Parathyroid adenoma (tissue), 2 donors: ENCODE results near the gene RND3.

Experiments used
- H2AFZ ChIP-seq: fragments of 300-600 bp; sonication (generic); one replicate; pipeline ENCODE4 v1.7.0; 2017; ENCODE audit warnings: antibody characterized with exemption, mild to moderate bottlenecking
- H3K27ac ChIP-seq: fragments of 300-600 bp; sonication (generic); one replicate; pipeline ENCODE4 v1.7.0; 2017
- H3K27me3 ChIP-seq: fragments of 300-600 bp; sonication (generic); one replicate; pipeline ENCODE4 v1.7.0; 2017; ENCODE audit warnings: low read length; ENCODE audit not compliant: control insufficient read depth, insufficient read depth
- H3K36me3 ChIP-seq: fragments of 300-600 bp; sonication (generic); one replicate; pipeline ENCODE4 v1.7.0; 2017; ENCODE audit warnings: low read length; ENCODE audit not compliant: control insufficient read depth, insufficient read depth
- H3K4me1 ChIP-seq: fragments of 300-600 bp; sonication (generic); one replicate; pipeline ENCODE4 v1.7.0; 2017; ENCODE audit warnings: control low read depth
- H3K4me2 ChIP-seq: fragments of 300-600 bp; sonication (generic); one replicate; pipeline ENCODE4 v1.7.0; 2017; ENCODE audit warnings: low read length
- H3K4me3 ChIP-seq: fragments of 300-600 bp; sonication (generic); one replicate; pipeline ENCODE4 v1.7.0; 2017; ENCODE audit warnings: low read depth, low read length
- H3K79me2 ChIP-seq: fragments of 300-600 bp; sonication (generic); one replicate; pipeline ENCODE4 v1.7.0; 2017; ENCODE audit warnings: control low read depth
- H3K9ac ChIP-seq: fragments of 300-600 bp; sonication (generic); one replicate; pipeline ENCODE4 v1.7.0; 2017; ENCODE audit warnings: mild to moderate bottlenecking
- H3K9me3 ChIP-seq: fragments of 300-600 bp; sonication (generic); one replicate; pipeline ENCODE4 v1.7.0; 2017; ENCODE audit warnings: low read length; ENCODE audit not compliant: control insufficient read depth
- TF ChIP-seq, protein P1 (sequence below): fragments of 300-600 bp; sonication (generic); IDR thresholded peaks from one replicate; pipeline ENCODE4 v1.7.0; 2017; ENCODE audit warnings: antibody characterized with exemption, mild to moderate bottlenecking
- donor health status: primary hyperparathyroidism.

RND3 gene

DNA sequence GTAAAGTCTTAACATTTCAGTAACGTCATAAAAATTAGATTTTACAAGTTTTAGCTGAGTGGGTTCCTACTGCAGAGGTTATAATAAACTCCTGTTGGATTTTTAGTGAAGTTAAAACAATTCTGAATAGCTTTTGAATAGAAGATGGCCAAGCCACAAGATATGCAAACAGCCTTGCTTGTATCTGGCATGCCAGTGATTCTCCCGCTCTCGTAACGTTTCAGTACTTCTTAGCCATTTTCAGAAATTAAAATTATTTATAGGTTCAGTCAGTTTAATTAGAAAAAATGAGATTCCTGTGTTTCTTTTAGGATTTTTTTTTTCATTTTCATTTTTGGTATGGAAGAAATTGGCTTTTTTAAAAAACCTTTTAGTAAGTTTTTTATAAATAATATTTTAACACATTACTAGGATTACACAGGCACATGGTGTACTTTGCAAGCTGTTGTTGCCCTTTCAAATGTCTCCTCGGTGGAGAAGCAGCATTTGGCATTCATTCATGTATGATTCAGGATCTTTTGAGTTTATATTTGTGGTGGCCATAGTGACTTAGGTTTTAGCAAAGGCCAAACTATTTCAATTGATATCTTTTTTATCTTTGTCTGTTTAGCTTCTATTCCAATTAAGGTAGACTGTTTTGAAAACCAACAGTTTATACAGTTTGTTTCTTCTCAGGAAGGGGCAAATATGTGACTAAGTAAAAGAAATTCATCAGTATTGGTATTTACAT is 30.6 kb upstream of the RND3 start:
- no peaks in the 10 kb centered on the region for H3K36me3 ChIP-seq
- no peak overlapping the region for H3K27ac ChIP-seq
- H3K9me3 ChIP-seq = no peaks in the 10 kb centered on the region
- no peak overlapping the region for H3K9ac ChIP-seq
- H3K79me2 ChIP-seq = no peaks in the 10 kb centered on the region
- no peaks in the 10 kb centered on the region for H3K4me1 ChIP-seq
- H3K4me3 ChIP-seq = no peak overlapping the region
- H3K4me2 ChIP-seq = no peak overlapping the region
- TF ChIP-seq, protein P1, sequence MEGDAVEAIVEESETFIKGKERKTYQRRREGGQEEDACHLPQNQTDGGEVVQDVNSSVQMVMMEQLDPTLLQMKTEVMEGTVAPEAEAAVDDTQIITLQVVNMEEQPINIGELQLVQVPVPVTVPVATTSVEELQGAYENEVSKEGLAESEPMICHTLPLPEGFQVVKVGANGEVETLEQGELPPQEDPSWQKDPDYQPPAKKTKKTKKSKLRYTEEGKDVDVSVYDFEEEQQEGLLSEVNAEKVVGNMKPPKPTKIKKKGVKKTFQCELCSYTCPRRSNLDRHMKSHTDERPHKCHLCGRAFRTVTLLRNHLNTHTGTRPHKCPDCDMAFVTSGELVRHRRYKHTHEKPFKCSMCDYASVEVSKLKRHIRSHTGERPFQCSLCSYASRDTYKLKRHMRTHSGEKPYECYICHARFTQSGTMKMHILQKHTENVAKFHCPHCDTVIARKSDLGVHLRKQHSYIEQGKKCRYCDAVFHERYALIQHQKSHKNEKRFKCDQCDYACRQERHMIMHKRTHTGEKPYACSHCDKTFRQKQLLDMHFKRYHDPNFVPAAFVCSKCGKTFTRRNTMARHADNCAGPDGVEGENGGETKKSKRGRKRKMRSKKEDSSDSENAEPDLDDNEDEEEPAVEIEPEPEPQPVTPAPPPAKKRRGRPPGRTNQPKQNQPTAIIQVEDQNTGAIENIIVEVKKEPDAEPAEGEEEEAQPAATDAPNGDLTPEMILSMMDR = no peak
- no peak overlapping the region for H2AFZ ChIP-seq
- H3K27me3 ChIP-seq = no peaks in the 10 kb centered on the region

DNA sequence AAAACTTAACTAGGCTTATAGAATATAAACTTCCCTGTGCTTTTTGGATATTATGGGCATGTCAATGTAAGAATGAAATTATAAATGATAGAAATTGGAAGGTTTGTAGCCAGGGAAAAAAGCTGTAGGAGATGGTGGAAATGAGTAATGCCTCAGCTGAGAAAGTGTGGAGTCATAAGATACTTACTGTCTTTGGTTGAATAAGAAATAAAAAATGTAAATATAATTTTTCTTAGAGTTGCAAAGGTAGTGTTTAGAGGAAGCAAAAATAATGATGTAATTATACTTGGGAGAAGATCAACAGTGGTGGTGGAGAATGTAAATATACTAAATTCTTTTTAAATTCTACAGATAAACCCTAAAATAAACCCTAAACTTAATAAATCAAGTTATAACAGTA is 26.2 kb upstream of the RND3 start:
- Histone ChIP-seq H3K4me3 (no peak overlapping the region), H3K79me2 (no peaks in the 10 kb centered on the region), H2AFZ (no peak overlapping the region), H3K4me2 (no peak overlapping the region), H3K27ac (no peak overlapping the region), H3K9me3 (no peaks in the 10 kb centered on the region), H3K4me1 (no peaks in the 10 kb centered on the region), H3K36me3 (peaks cover 3% of the 10 kb centered on the region), H3K9ac (no peak overlapping the region), H3K27me3 (no peaks in the 10 kb centered on the region)
- TF ChIP-seq, protein P1 = no peak

DNA sequence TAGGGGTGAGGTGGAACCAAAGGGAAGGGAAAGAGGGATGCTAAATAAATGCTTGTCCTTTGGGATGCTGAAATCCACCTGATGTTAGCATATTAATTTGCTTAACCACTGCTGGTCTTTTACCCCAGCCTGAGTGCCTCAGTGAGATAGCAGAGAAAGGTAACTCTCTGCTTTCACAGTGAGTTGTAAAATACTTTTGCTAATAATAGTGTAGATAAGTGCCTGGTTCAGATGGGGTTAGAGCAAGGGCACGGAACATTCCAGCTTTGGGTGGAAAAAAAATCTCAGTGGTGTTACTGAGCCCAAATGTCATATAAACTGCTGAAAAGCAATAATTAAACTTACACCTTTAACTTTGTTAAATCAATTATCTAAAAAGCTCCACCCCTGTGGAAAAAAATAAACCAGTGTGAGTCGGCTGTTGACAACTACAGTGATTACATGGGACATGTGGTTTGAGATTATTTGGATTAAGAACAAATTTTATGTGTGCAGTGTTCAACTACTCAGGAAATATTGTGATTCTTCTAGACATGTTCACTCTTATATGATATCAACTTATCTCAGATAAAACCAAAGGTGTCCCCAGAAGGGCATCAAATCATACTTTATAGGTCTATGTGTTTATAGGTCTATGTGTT is 21.1 kb upstream of the RND3 start:
- H3K4me3 ChIP-seq = no peak overlapping the region
- no peak overlapping the region for H2AFZ ChIP-seq
- TF ChIP-seq, protein P1 = no peak
- H3K27me3 ChIP-seq = no peaks in the 10 kb centered on the region
- H3K36me3 ChIP-seq = peaks cover 3% of the 10 kb centered on the region
- no peaks in the 10 kb centered on the region for H3K79me2 ChIP-seq
- H3K4me2 ChIP-seq = no peak overlapping the region
- no peaks in the 10 kb centered on the region for H3K4me1 ChIP-seq
- no peaks in the 10 kb centered on the region for H3K9me3 ChIP-seq
- H3K27ac ChIP-seq = no peak overlapping the region
- no peak overlapping the region for H3K9ac ChIP-seq

DNA sequence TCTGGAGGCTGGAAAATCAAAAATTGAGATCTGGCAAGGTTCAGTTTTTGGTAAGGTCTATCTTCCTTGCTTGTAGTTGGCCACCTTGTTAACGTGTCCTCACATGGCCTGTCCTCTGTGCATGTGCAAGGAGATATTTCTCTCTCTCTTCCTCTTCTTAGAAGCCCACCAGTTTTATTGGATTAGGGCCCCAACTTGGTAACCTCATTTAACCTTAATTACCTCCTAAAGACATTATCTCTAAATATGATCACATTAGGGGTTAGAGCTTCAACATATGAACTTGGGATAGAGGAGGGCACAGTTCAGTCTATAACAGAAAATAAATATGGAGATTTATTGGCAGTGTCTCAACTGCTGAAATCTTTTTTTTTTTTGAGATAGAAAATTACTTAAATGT is 19.6 kb upstream of the RND3 start:
- Histone ChIP-seq H3K4me3 (no peak overlapping the region), H3K79me2 (no peaks in the 10 kb centered on the region), H3K36me3 (peaks cover 3% of the 10 kb centered on the region), H3K9me3 (no peaks in the 10 kb centered on the region), H2AFZ (no peak overlapping the region), H3K27ac (no peak overlapping the region), H3K27me3 (no peaks in the 10 kb centered on the region), H3K4me1 (no peaks in the 10 kb centered on the region), H3K4me2 (no peak overlapping the region), H3K9ac (no peak overlapping the region)
- TF ChIP-seq, protein P1 = no peak

DNA sequence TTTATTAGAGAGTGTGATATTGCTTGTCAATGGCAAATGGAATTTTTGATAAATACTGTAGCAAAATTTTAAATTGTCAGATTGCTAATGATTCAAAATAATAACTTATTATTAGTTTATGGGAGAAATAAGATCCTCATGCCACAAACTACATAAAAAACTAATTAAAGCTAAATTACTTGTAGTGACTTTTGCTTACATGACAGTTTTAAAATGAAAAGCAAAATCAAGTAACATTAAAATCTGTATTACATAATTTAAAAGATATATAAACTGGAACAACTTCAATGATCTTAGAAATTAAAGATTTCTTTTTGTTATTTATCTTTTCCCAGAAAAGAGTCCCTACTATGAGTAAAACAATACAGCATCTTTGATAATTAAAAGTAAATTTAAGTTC is 17.7 kb upstream of the RND3 start:
- Histone ChIP-seq H3K4me3 (no peak overlapping the region), H3K4me1 (no peaks in the 10 kb centered on the region)
- TF ChIP-seq, protein P1 = no peak

More for the DNA sequence above, 17.7 kb upstream of the RND3 start:
- H3K27me3 ChIP-seq = no peaks in the 10 kb centered on the region
- no peak overlapping the region for H3K9ac ChIP-seq
- H3K9me3 ChIP-seq = no peaks in the 10 kb centered on the region
- no peaks in the 10 kb centered on the region for H3K36me3 ChIP-seq
- H2AFZ ChIP-seq = no peak overlapping the region
- no peak overlapping the region for H3K27ac ChIP-seq
- H3K4me2 ChIP-seq = no peak overlapping the region
- no peaks in the 10 kb centered on the region for H3K79me2 ChIP-seq
